Measurements from ENCODE around the gene OLFML2A.

DNA sequence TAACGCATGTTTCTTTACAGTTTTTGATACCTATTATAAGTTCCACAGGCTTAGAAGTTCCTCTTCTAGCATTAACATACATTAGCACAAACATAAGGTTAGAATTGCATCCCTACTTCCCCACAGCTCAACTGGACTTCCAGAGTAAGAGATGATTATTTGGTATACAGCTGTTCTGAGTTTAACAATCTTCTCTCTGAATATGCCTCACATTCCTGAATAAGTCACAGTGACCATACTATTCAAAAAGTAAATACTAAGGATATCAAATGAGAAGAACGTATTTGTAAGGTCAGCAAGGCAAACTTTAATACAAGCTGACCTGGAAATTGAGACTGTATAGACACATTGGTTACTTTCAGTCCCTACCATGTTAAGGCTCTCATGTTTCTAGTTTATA, 27.2 kb upstream of the OLFML2A start:
- TF ChIP-seq CTCF (IDR thresholded peaks at IDR 0.05) (no peak), POLR2A (IDR thresholded peaks at IDR 0.05) (no peak)
